HCT116 (cell line): ENCODE results near the gene NRP1. TPM values are rescaled to one million over a fixed set of nuclear protein-coding genes. Genes with fewer than 3 reads are reported as not detected.

Experiments
- ATAC-seq: fragments of 200-7000 bp; cut with Tn5 transposase; 2 replicates; pipeline ENCODE4 v1.9.1; 2020; ENCODE audit warnings: mild to moderate bottlenecking, moderate library complexity
- BruUV-seq: library from RNA; stranded (reverse); fragments of 400-500 nt; replicated peaks from 2 replicates; lab custom pipeline; 2021; lab: Mats Ljungman, UMichigan
- CTCF ChIA-PET: fragments of 300-600 bp; sonication (Branson Sonifier 250); formaldehyde crosslinking; loops from one replicate; lab custom pipeline; 2021; ENCODE audit warnings: antibody characterized with exemption; lab: Charles Lee
- POLR2A ChIA-PET: fragments of 300-600, 350-600 bp; sonication (Branson Sonifier 250); formaldehyde crosslinking; loops from one replicate; lab custom pipeline; 2021; ENCODE audit warnings: antibody characterized with exemption; lab: Charles Lee
- RAD21 ChIA-PET, 2 experiments: fragments of 300-600 bp; sonication (Branson Sonifier 250); formaldehyde crosslinking; loops; one replicate each; lab custom pipeline; 2023; ENCODE audit warnings: low total read pairs in 2 of 2; ENCODE audit not compliant: uncharacterized antibody in 2 of 2, unreplicated experiment in 2 of 2, low non-redundant PET in 1 of 2; lab: Charles Lee
- DNase-seq: peaks from one replicate; pipeline ENCODE4 v3.0.0-alpha.2; 2010; ENCODE audit warnings: low read depth, low spot score
- H2AFZ ChIP-seq: fragments of 200-600 bp; shearing (Covaris generic), sonication (generic); 2 replicates; pipeline ENCODE4 v1.6.1; 2017; ENCODE audit warnings: low read depth, mixed run types, mixed read lengths, antibody characterized with exemption, low read length; ENCODE audit not compliant: poor library complexity, severe bottlenecking
- H3K27ac ChIP-seq: 2 replicates; pipeline ENCODE4 v1.5.1; 2012; ENCODE audit warnings: low read depth, low read length
- H3K27me3 ChIP-seq: fragments of 200-600 bp; sonication (generic); 2 replicates; pipeline ENCODE4 v1.6.1; 2016; ENCODE audit warnings: mixed run types, low read length, mixed read lengths; ENCODE audit not compliant: insufficient read depth
- H3K36me3 ChIP-seq, 2 experiments: fragments of 200-500 bp in 1 of 2; fragments of 200-600 bp in 1 of 2; sonication (Bioruptor generic) in 1 of 2; sonication (generic) in 1 of 2; 2 replicates each; pipeline versions ENCODE4 v1.5.1 to v1.6.1; 2014 to 2016; ENCODE audit warnings: low read length in 2 of 2, inconsistent platforms in 1 of 2, mixed read lengths in 1 of 2, mixed run types in 1 of 2; ENCODE audit not compliant: insufficient read depth in 2 of 2, control insufficient read depth in 1 of 2
- H3K4me1 ChIP-seq, 2 experiments: fragments of 200-600 bp in 1 of 2; sonication (generic) in 1 of 2; 2 replicates each; pipeline versions ENCODE4 v1.5.1 to v1.6.1; 2012 to 2017; ENCODE audit warnings: low read length in 2 of 2, inconsistent platforms in 1 of 2, mild to moderate bottlenecking in 1 of 2, mixed read lengths in 1 of 2, mixed run types in 1 of 2, moderate library complexity in 1 of 2; ENCODE audit not compliant: insufficient read depth in 2 of 2, control insufficient read depth in 1 of 2
- H3K4me2 ChIP-seq: fragments of 200-600 bp; sonication (generic); 2 replicates; pipeline ENCODE4 v1.6.1; 2017; ENCODE audit warnings: mixed run types, low read length, mixed read lengths
- H3K4me3 ChIP-seq, 2 experiments: fragments of 200-600 bp in 1 of 2; sonication (generic) in 1 of 2; replicated peaks in 1 of 2; 2 replicates each; pipeline ENCODE4 v1.5.1; 2011 to 2016; ENCODE audit warnings: low read length in 2 of 2, control low read depth in 1 of 2, low read depth in 1 of 2, mild to moderate bottlenecking in 1 of 2, mixed read lengths in 1 of 2, mixed run types in 1 of 2
- H3K79me2 ChIP-seq: fragments of 200-600 bp; sonication (generic); 2 replicates; pipeline ENCODE4 v1.6.1; 2017; ENCODE audit warnings: mild to moderate bottlenecking, mixed run types, low read length, moderate library complexity, mixed read lengths; ENCODE audit not compliant: insufficient read depth
- H3K9ac ChIP-seq: fragments of 200-600 bp; sonication (generic); 2 replicates; pipeline ENCODE4 v1.6.1; 2016; ENCODE audit warnings: low read length, mixed read lengths
- H3K9me2 ChIP-seq: fragments of 200-600 bp; sonication (generic), shearing (Covaris generic); 2 replicates; pipeline ENCODE4 v1.6.1; 2017; ENCODE audit warnings: mixed run types, mild to moderate bottlenecking, moderate library complexity; ENCODE audit not compliant: insufficient read depth
- H3K9me3 ChIP-seq, 2 experiments: fragments of 200-500 bp in 1 of 2; fragments of 200-600 bp in 1 of 2; sonication (Bioruptor generic) in 1 of 2; sonication (generic) in 1 of 2; 2 replicates each; pipeline ENCODE4 v1.6.1; 2014 to 2017; ENCODE audit warnings: low read length in 2 of 2, mixed read lengths in 2 of 2, inconsistent platforms in 1 of 2, low read depth in 1 of 2, mild to moderate bottlenecking in 1 of 2, mixed run types in 1 of 2, moderate library complexity in 1 of 2; ENCODE audit not compliant: control insufficient read depth in 1 of 2, insufficient read depth in 1 of 2
- H4K20me1 ChIP-seq: fragments of 200-600 bp; sonication (generic), shearing (Covaris generic); 2 replicates; pipeline ENCODE4 v1.6.1; 2017; ENCODE audit warnings: mixed run types, mild to moderate bottlenecking, moderate library complexity; ENCODE audit not compliant: insufficient read depth
- CBX3 ChIP-seq: IDR thresholded peaks from 2 replicates; pipeline ENCODE4 v1.6.1; 2012; ENCODE audit warnings: low read depth
- CEBPB ChIP-seq: IDR thresholded peaks from 2 replicates; pipeline ENCODE4 v1.6.1; 2012; ENCODE audit warnings: low read depth
- EZH2 ChIP-seq: fragments of 200-600 bp; sonication (generic); IDR thresholded peaks from 2 replicates; pipeline ENCODE4 v1.6.1; 2017; ENCODE audit warnings: antibody characterized with exemption, mixed run types
- FOSL1 ChIP-seq: IDR thresholded peaks from 2 replicates; pipeline ENCODE4 v1.6.1; 2012; ENCODE audit warnings: low read depth
- JUND ChIP-seq: IDR thresholded peaks from 2 replicates; pipeline ENCODE4 v1.6.1; 2012
- MAX ChIP-seq: IDR thresholded peaks from 2 replicates; pipeline ENCODE4 v1.6.1; 2012
- POLR2A ChIP-seq: IDR thresholded peaks from 2 replicates; pipeline ENCODE4 v1.7.0; 2011; ENCODE audit warnings: borderline replicate concordance; ENCODE audit not compliant: insufficient read depth, insufficient read length; ENCODE audit errors: extremely low read depth
- POLR2AphosphoS5 ChIP-seq: IDR thresholded peaks from 2 replicates; pipeline ENCODE4 v1.6.1; 2011; ENCODE audit warnings: mild to moderate bottlenecking, low read depth, low read length, moderate library complexity
- REST ChIP-seq: IDR thresholded peaks from 2 replicates; pipeline ENCODE4 v1.6.1; 2012; ENCODE audit warnings: low read depth
- SIN3A ChIP-seq: IDR thresholded peaks from 2 replicates; pipeline ENCODE4 v1.6.1; 2012; ENCODE audit warnings: low read depth
- TCF7L2 ChIP-seq: IDR thresholded peaks from 2 replicates; pipeline ENCODE4 v1.7.0; 2011; ENCODE audit warnings: borderline replicate concordance, inconsistent platforms; ENCODE audit not compliant: insufficient read depth, insufficient read length; ENCODE audit errors: extremely low read depth
- ZNF274 ChIP-seq: fragments of 200-500 bp; sonication (Bioruptor generic); IDR thresholded peaks from 2 replicates; pipeline ENCODE4 v1.6.1; 2014; ENCODE audit warnings: mild to moderate bottlenecking, low read depth, low read length, inconsistent platforms
- intact Hi-C: fragments of 100-400 bp; cut with micrococcal nuclease; formaldehyde crosslinking; loops from 2 replicates; pipeline ENCODE4 v1.10.0; 2022
- total RNA-seq: library from RNA; stranded (reverse); gene quantifications from one replicate; pipeline ENCODE4 v1.2.1, GENCODE V29; 2021; ENCODE audit not compliant: unreplicated experiment
- TF ChIP-seq, protein P1 (sequence below), 3 experiments: fragments of 200-600 bp in 1 of 3; sonication (generic) in 1 of 3; IDR thresholded peaks in 2 of 3; conservative IDR thresholded peaks in 1 of 3; 2 replicates each; pipeline ENCODE4 v1.5.1; 2012 to 2017; ENCODE audit warnings: low read depth in 2 of 3, low read length in 2 of 3, antibody characterized with exemption in 1 of 3, borderline replicate concordance in 1 of 3, control low read depth in 1 of 3, mild to moderate bottlenecking in 1 of 3, mixed read lengths in 1 of 3, mixed run types in 1 of 3, moderate library complexity in 1 of 3; ENCODE audit not compliant: insufficient read depth in 1 of 3

NRP1 gene
- total RNA-seq, 1 experiment from 2014 or later, result 3.8 TPM

- H4K20me1 ChIP-seq, result no peaks in the 10 kb centered on the region
Measured at GRCh38 chr10:33263453-33263852, 71.0 kb downstream of the NRP1 start.

More at GRCh38 chr10:33263453-33263852, 71.0 kb downstream of the NRP1 start:
- DNase-seq (no peak), ATAC-seq (no peak)
- Histone ChIP-seq H3K27me3 (no peaks in the 10 kb centered on the region), H3K9me2 (no peaks in the 10 kb centered on the region), H3K4me1 (peaks cover 15 to 41% of the 10 kb centered on the region in 2 experiments), H3K27ac (peak overlapping the region; percentile 33; the same call in 1 of the 2 replicates), H3K9ac (peak overlapping the region; percentile 11), H3K4me2 (peak overlapping the region; percentile 75), H3K36me3 (no peaks in the 10 kb centered on the region), H3K79me2 (no peaks in the 10 kb centered on the region), H2AFZ (peak overlapping the region; percentile 83), H3K4me3 (peak overlapping the region in 1 of 2 experiments; percentile 34; a peak in 2 of 4 replicates), H3K9me3 (no peaks in the 10 kb centered on the region)
- BruUV-seq, result no TSS peak
- ChIA-PET CTCF (no interaction called here), RAD21 (no interaction called here), POLR2A (no interaction called here)
- intact Hi-C loops, result no loop called here
- TF ChIP-seq CBX3 (no peak), FOSL1 (no peak), POLR2AphosphoS5 (no peak), CEBPB (no peak), EZH2 (no peak), ZNF274 (no peak), REST (no peak), SIN3A (no peak), MAX (no peak), JUND (no peak), TCF7L2 (no peak), POLR2A (no peak)
- TF ChIP-seq, protein P1, sequence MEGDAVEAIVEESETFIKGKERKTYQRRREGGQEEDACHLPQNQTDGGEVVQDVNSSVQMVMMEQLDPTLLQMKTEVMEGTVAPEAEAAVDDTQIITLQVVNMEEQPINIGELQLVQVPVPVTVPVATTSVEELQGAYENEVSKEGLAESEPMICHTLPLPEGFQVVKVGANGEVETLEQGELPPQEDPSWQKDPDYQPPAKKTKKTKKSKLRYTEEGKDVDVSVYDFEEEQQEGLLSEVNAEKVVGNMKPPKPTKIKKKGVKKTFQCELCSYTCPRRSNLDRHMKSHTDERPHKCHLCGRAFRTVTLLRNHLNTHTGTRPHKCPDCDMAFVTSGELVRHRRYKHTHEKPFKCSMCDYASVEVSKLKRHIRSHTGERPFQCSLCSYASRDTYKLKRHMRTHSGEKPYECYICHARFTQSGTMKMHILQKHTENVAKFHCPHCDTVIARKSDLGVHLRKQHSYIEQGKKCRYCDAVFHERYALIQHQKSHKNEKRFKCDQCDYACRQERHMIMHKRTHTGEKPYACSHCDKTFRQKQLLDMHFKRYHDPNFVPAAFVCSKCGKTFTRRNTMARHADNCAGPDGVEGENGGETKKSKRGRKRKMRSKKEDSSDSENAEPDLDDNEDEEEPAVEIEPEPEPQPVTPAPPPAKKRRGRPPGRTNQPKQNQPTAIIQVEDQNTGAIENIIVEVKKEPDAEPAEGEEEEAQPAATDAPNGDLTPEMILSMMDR (IDR thresholded peaks at IDR 0.05 in 2 of 3, conservative IDR thresholded peaks at IDR 0.05 in 1 of 3; ENCODE audit: borderline replicate concordance in 1 of 3, insufficient read depth in 1 of 3, low read depth in 2 of 3, low read length in 2 of 3), result no peak
